Measurements from ENCODE around the gene EEF2K. TPM values are rescaled to one million over a fixed set of nuclear protein-coding genes. Genes with fewer than 3 reads are reported as not detected.

EEF2K gene
- total RNA-seq, 5 donors from 2014 or later (not counting 1 experiment from before 2014, with no cell fraction given) = 15.5 to 21.5 (median 21.0) TPM

DNA sequence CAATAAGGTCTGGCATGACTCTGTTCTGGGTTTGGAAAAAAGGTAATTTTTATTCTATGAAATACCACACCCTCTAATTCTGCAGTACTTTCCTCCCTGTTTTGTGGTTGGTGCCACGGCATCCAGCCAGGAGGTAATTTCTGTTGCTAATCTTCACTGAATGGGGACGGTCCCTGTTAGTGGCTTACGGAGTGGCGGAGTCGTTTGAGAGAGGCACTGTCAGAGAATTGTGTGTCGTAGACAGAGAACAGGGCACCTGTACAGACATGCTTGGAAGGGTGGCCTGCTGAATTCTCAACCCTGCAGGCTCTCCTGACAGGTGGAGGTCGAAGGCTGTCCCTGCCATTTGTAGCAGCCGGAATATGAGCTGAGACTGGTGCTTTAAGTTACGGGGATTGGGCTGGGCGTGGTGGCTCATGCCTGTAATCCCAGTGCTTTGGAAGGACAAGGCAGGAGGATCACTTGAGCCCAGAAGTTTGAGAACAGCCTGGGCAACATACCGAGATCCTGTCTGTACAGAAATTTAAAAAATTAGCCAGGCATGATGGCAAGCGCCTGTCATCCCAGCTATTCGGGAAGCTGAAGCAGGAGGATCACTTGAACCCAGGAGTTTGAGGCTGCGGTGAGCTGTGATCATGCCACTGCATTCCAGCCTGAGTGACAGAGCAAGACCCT, 33.2 kb downstream of the EEF2K start:
- ChIA-PET CTCF (interaction anchor here in 1 of 2 donors (0.6 kb wide), 1 partner anchor 593 kb away, joined by 3 read pairs; no protein-coding TSS in a partner anchor), POLR2A (no interaction called here)
- peak overlapping the region in 1 of 3 donors; percentile 48 for H3K4me3 Mint-ChIP-seq
- H3K36me3 Mint-ChIP-seq = peaks cover 8% of the 10 kb centered on the region
- peak overlapping the region; percentile 59 to 85 for H3K27ac Mint-ChIP-seq
- Histone ChIP-seq H3K4me3 (ENCODE audit: control insufficient read depth in 1 of 2, extremely low read depth in 1 of 2, low read length in 1 of 2) (no peak overlapping the region), H3K27ac (ENCODE audit: low read length) (no peak overlapping the region), H3K27me3 (replicated peaks in 1 of 2; ENCODE audit: control insufficient read depth in 2 of 2, extremely low read depth in 1 of 2, insufficient read depth in 2 of 2, low read length in 1 of 2) (no peaks in the 10 kb centered on the region), H3K9me3 (no peaks in the 10 kb centered on the region), H3K4me1 (ENCODE audit: control insufficient read depth in 1 of 2, extremely low read depth in 1 of 2, insufficient read depth in 2 of 2, low read length in 2 of 2) (peaks cover 12 to 36% of the 10 kb centered on the region in 2 experiments), H3K36me3 (ENCODE audit: control insufficient read depth in 2 of 2, extremely low read depth in 1 of 2, insufficient read depth in 1 of 2, low read length in 1 of 2) (no peaks in the 10 kb centered on the region)
- H3K4me1 Mint-ChIP-seq = peaks cover 27 to 34% (median 34%) of the 10 kb centered on the region in 3 donors
- no peaks in the 10 kb centered on the region for H3K9me3 Mint-ChIP-seq
- no peak for ATAC-seq (replicated peaks in 1 of 4)
- no peaks in the 10 kb centered on the region for H3K27me3 Mint-ChIP-seq
- DNase-seq = no peak
- WGBS (ENCODE audit: insufficient coverage) = 93% methylated on average over 14 of the region's 14 CpGs

DNA sequence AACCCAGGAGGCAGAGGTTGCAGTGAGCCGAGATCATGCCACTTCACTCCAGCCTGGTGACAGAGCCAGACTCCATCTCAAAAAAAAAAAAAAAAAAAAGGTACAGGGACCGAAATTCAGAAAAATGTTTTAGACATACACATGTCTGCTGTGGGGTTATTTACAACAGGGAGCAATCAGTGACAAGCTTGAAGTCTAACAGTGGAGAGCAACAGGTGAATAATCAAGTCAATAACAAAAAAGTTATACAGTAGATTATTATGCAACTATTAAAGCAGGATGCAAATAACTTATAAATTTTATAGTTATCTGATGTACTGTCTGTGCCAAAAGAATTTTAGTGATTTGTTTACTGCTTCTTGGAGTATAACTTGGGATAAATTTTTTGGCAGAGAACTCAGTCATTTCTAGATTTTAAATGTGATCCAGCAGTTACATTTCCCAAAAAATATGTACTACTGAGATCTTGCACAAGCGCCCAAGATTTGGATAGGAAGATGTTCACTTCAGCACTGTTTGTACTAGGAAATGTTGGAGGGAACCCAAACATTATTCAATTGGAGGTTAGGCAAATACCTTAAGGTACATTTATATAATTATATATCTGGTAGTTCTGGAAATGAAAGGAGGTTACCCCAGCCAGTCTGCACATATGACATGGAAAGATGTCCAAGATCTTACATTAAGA, 34.1 kb downstream of the EEF2K start:
- peaks cover 12 to 36% of the 10 kb centered on the region in 2 experiments for H3K4me1 ChIP-seq (ENCODE audit: control insufficient read depth in 1 of 2, extremely low read depth in 1 of 2, insufficient read depth in 2 of 2, low read length in 2 of 2)
- H3K4me3 ChIP-seq (ENCODE audit: control insufficient read depth in 1 of 2, extremely low read depth in 1 of 2, low read length in 1 of 2) = no peak overlapping the region
- peaks cover 0 to 4% of the 10 kb centered on the region in 2 donors for H3K36me3 ChIP-seq (ENCODE audit: control insufficient read depth in 2 of 2, extremely low read depth in 1 of 2, insufficient read depth in 1 of 2, low read length in 1 of 2)
- DNase-seq (no peak), ATAC-seq (replicated peaks in 1 of 4) (no peak)
- H3K9me3 Mint-ChIP-seq = no peaks in the 10 kb centered on the region
- no peaks in the 10 kb centered on the region for H3K27me3 Mint-ChIP-seq
- peak overlapping the region; percentile 63 to 93 for H3K27ac Mint-ChIP-seq
- POLR2A ChIA-PET = interaction anchor here in 1 of 2 donors (0.6 kb wide), 1 partner anchor 36 kb away, joined by 5 read pairs; no protein-coding TSS in a partner anchor
- no CpG with 5 or more reads among the region's 3 CpGs for WGBS (ENCODE audit: insufficient coverage)
- peaks cover 8% of the 10 kb centered on the region for H3K36me3 Mint-ChIP-seq
- peak overlapping the region; percentile 51 for H3K27ac ChIP-seq (ENCODE audit: low read length)
- CTCF ChIA-PET = no interaction called here
- peak overlapping the region in 1 of 3 donors; percentile 73 for H3K4me3 Mint-ChIP-seq
- H3K9me3 ChIP-seq = no peaks in the 10 kb centered on the region
- H3K27me3 ChIP-seq (replicated peaks in 1 of 2; ENCODE audit: control insufficient read depth in 2 of 2, extremely low read depth in 1 of 2, insufficient read depth in 2 of 2, low read length in 1 of 2) = no peaks in the 10 kb centered on the region
- H3K4me1 Mint-ChIP-seq = peaks cover 27 to 34% (median 34%) of the 10 kb centered on the region in 3 donors

DNA sequence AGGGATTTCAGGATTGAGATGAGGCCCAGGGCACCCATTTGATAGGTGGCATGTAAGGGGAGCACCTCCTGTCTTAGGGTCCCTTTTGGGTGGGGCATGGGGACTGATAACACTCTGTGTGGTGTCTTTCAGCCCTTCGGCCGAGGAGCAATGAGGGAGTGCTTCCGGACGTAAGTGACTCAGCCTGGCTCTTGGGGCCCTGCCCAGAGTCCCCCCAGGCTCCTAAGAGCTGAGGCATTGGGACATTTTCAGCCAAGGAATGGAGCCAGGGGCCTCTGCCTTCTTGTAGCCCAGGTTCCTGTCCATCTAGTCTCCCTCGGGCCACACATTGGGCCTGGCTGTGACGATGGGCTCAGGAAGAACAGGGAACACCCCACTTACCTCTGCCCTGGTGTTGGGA, 44.4 kb downstream of the EEF2K start:
- POLR2A ChIA-PET = no interaction called here
- Mint-ChIP-seq H3K4me3 (no peak overlapping the region), H3K36me3 (peaks cover 52% of the 10 kb centered on the region), H3K4me1 (peaks cover 0 to 5% (median 4%) of the 10 kb centered on the region in 3 donors), H3K9me3 (peaks cover 0 to 5% (median 0%) of the 10 kb centered on the region in 3 donors), H3K27ac (no peak overlapping the region), H3K27me3 (no peaks in the 10 kb centered on the region)
- H3K9me3 ChIP-seq = no peaks in the 10 kb centered on the region
- 93% methylated on average over 4 of the region's 6 CpGs for WGBS (ENCODE audit: insufficient coverage)
- no peak overlapping the region for H3K27ac ChIP-seq (ENCODE audit: low read length)
- H3K36me3 ChIP-seq (ENCODE audit: control insufficient read depth in 2 of 2, extremely low read depth in 1 of 2, insufficient read depth in 1 of 2, low read length in 1 of 2) = peaks cover 5 to 29% of the 10 kb centered on the region in 2 donors
- H3K4me3 ChIP-seq (ENCODE audit: control insufficient read depth in 1 of 2, extremely low read depth in 1 of 2, low read length in 1 of 2) = no peak overlapping the region
- H3K4me1 ChIP-seq (ENCODE audit: control insufficient read depth in 1 of 2, extremely low read depth in 1 of 2, insufficient read depth in 2 of 2, low read length in 2 of 2) = peaks cover 0 to 4% of the 10 kb centered on the region in 2 experiments
- H3K27me3 ChIP-seq (replicated peaks in 1 of 2; ENCODE audit: control insufficient read depth in 2 of 2, extremely low read depth in 1 of 2, insufficient read depth in 2 of 2, low read length in 1 of 2) = no peaks in the 10 kb centered on the region
- ATAC-seq (replicated peaks in 1 of 4) = no peak
- CTCF ChIA-PET = no interaction called here
- DNase-seq = no peak

DNA sequence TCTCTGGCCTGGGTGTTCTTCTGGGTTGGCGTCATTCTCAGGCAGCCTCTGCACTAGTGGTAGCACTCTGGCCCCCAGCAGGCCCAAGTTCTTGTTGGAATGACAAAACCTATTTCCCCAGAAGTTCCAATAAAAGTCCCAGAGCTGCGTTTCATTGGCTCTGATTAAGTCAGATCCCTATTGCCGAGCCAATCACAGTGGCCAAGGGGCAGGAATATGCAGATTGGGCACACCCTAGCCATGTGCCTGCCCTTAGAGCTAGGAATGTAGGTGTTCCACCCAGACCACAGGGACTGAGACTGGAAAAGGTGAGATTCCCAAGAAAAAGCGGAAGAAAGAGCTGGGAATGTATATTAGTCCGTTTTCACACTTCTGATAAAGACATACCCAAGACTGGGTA, 46.2 kb downstream of the EEF2K start:
- H3K4me1 ChIP-seq (ENCODE audit: control insufficient read depth in 1 of 2, extremely low read depth in 1 of 2, insufficient read depth in 2 of 2, low read length in 2 of 2) = peaks cover 0 to 4% of the 10 kb centered on the region in 2 experiments
- H3K36me3 ChIP-seq (ENCODE audit: control insufficient read depth in 2 of 2, extremely low read depth in 1 of 2, insufficient read depth in 1 of 2, low read length in 1 of 2) = peaks cover 10 to 35% of the 10 kb centered on the region in 2 donors
- Mint-ChIP-seq H3K9me3 (peaks cover 0 to 5% (median 0%) of the 10 kb centered on the region in 3 donors), H3K27ac (no peak overlapping the region), H3K4me1 (peaks cover 0 to 5% (median 4%) of the 10 kb centered on the region in 3 donors), H3K36me3 (peaks cover 57% of the 10 kb centered on the region), H3K4me3 (no peak overlapping the region), H3K27me3 (no peaks in the 10 kb centered on the region)
- POLR2A ChIA-PET = no interaction called here
- no peaks in the 10 kb centered on the region for H3K27me3 ChIP-seq (replicated peaks in 1 of 2; ENCODE audit: control insufficient read depth in 2 of 2, extremely low read depth in 1 of 2, insufficient read depth in 2 of 2, low read length in 1 of 2)
- DNase-seq (no peak), ATAC-seq (replicated peaks in 1 of 4) (no peak)
- no peak overlapping the region for H3K27ac ChIP-seq (ENCODE audit: low read length)
- CTCF ChIA-PET = no interaction called here
- no peak overlapping the region for H3K4me3 ChIP-seq (ENCODE audit: control insufficient read depth in 1 of 2, extremely low read depth in 1 of 2, low read length in 1 of 2)
- 77% methylated on average over 3 of the region's 5 CpGs for WGBS (ENCODE audit: insufficient coverage)
- H3K9me3 ChIP-seq = no peaks in the 10 kb centered on the region

DNA sequence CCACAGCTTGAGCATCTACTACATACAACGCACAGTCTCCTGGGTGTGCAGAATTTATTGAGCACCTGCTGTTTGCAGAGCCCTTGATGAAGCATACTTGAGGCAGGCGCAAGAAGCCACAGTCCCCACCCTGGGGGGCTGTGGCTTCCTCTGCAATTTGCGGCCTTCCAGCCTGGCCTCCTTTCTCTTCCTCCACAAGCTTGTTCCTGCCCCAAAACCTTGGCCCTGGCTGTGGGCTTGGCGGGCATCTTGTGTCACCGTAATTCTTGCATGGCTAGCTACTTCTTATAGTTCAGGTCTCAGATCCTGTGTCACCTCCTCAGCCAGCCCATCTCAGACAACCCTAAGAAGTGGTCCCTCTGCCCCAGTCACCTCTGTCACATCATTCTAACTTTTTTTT, 47.2 kb downstream of the EEF2K start:
- CTCF ChIA-PET = interaction anchor here in 1 of 2 donors (0.7 kb wide), 1 partner anchor 814 kb away, joined by 3 read pairs; no protein-coding TSS in a partner anchor
- no peak for ATAC-seq (replicated peaks in 1 of 4)

DNA sequence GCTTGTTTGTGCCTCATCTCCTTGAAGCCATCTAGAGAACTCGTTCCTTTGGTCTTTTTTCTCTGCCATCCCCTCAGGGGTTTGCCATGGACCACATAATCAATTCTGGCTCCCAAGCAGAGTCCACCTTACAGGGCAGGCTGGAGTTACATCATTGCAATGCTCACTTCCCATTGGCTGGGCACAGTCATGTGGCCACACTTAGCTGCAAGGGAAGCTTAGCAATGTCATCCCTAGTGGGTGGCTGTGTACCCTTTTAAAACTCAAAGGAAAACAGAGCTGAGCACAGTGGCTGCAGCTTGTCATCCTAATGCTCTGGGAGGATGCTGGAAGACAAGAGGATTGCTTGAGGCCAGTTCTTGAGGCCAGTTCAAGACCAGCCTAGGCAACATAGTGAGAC, 49.3 kb downstream of the EEF2K start:
- ChIA-PET POLR2A (no interaction called here), CTCF (no interaction called here)
- Mint-ChIP-seq H3K27me3 (no peaks in the 10 kb centered on the region), H3K36me3 (peaks cover 62% of the 10 kb centered on the region), H3K4me1 (peaks cover 0 to 5% (median 4%) of the 10 kb centered on the region in 3 donors), H3K9me3 (peaks cover 0 to 5% (median 0%) of the 10 kb centered on the region in 3 donors), H3K4me3 (no peak overlapping the region), H3K27ac (no peak overlapping the region)
- no peak overlapping the region for H3K4me3 ChIP-seq (ENCODE audit: control insufficient read depth in 1 of 2, extremely low read depth in 1 of 2, low read length in 1 of 2)
- no CpG with 5 or more reads among the region's 1 CpG for WGBS (ENCODE audit: insufficient coverage)
- H3K36me3 ChIP-seq (ENCODE audit: control insufficient read depth in 2 of 2, extremely low read depth in 1 of 2, insufficient read depth in 1 of 2, low read length in 1 of 2) = peaks cover 17 to 52% of the 10 kb centered on the region in 2 donors
- no peaks in the 10 kb centered on the region for H3K9me3 ChIP-seq
- H3K4me1 ChIP-seq (ENCODE audit: control insufficient read depth in 1 of 2, extremely low read depth in 1 of 2, insufficient read depth in 2 of 2, low read length in 2 of 2) = peaks cover 0 to 4% of the 10 kb centered on the region in 2 experiments
- ATAC-seq (replicated peaks in 1 of 4) (no peak), DNase-seq (no peak)
- H3K27ac ChIP-seq (ENCODE audit: low read length) = no peak overlapping the region
- no peaks in the 10 kb centered on the region for H3K27me3 ChIP-seq (replicated peaks in 1 of 2; ENCODE audit: control insufficient read depth in 2 of 2, extremely low read depth in 1 of 2, insufficient read depth in 2 of 2, low read length in 1 of 2)

More for the DNA sequence above, 47.2 kb downstream of the EEF2K start:
- Histone ChIP-seq H3K4me1 (ENCODE audit: control insufficient read depth in 1 of 2, extremely low read depth in 1 of 2, insufficient read depth in 2 of 2, low read length in 2 of 2) (peaks cover 0 to 4% of the 10 kb centered on the region in 2 experiments), H3K27ac (ENCODE audit: low read length) (no peak overlapping the region), H3K4me3 (ENCODE audit: control insufficient read depth in 1 of 2, extremely low read depth in 1 of 2, low read length in 1 of 2) (no peak overlapping the region), H3K9me3 (no peaks in the 10 kb centered on the region), H3K36me3 (ENCODE audit: control insufficient read depth in 2 of 2, extremely low read depth in 1 of 2, insufficient read depth in 1 of 2, low read length in 1 of 2) (peaks cover 17 to 43% of the 10 kb centered on the region in 2 donors), H3K27me3 (replicated peaks in 1 of 2; ENCODE audit: control insufficient read depth in 2 of 2, extremely low read depth in 1 of 2, insufficient read depth in 2 of 2, low read length in 1 of 2) (no peaks in the 10 kb centered on the region)
- H3K9me3 Mint-ChIP-seq = peaks cover 0 to 5% (median 0%) of the 10 kb centered on the region in 3 donors
- H3K36me3 Mint-ChIP-seq = peaks cover 57% of the 10 kb centered on the region
- H3K4me3 Mint-ChIP-seq = no peak overlapping the region
- no peak for DNase-seq
- no peak overlapping the region for H3K27ac Mint-ChIP-seq
- POLR2A ChIA-PET = no interaction called here
- H3K27me3 Mint-ChIP-seq = no peaks in the 10 kb centered on the region
- WGBS (ENCODE audit: insufficient coverage) = 84% methylated on average over 5 of the region's 5 CpGs
- peaks cover 0 to 5% (median 4%) of the 10 kb centered on the region in 3 donors for H3K4me1 Mint-ChIP-seq
